GM18526 (cell line): ENCODE results near the gene ADRB2.

Experiments
- POLR2A ChIP-seq: IDR thresholded peaks from 3 replicates; pipeline ENCODE4 v1.6.1; 2011; ENCODE audit not compliant: insufficient read length; ENCODE audit errors: extremely low read depth

The ADRB2 gene

GRCh38 chr5:148836272-148837250 lies 10.2 kb downstream of the ADRB2 start:
- TF ChIP-seq POLR2A, result no peak

- TF ChIP-seq POLR2A, result no peak
These were observed 11.0 kb downstream of the ADRB2 start for GRCh38 chr5:148837383-148837782.

GRCh38 chr5:148838357-148838756 lies 11.9 kb downstream of the ADRB2 start:
- TF ChIP-seq POLR2A, result no peak

- no peak for TF ChIP-seq POLR2A
These were observed 13.5 kb downstream of the ADRB2 start for GRCh38 chr5:148839960-148840359.

GRCh38 chr5:148840531-148840930 lies 14.1 kb downstream of the ADRB2 start:
- no peak for TF ChIP-seq POLR2A

- TF ChIP-seq POLR2A, result no peak
These were observed 15.1 kb downstream of the ADRB2 start for GRCh38 chr5:148841519-148841918.

- no peak for TF ChIP-seq POLR2A
These were observed 15.8 kb downstream of the ADRB2 start for GRCh38 chr5:148842161-148842560.

GRCh38 chr5:148843510-148844318 lies 17.3 kb downstream of the ADRB2 start:
- no peak for TF ChIP-seq POLR2A

GRCh38 chr5:148844433-148845280 lies 18.2 kb downstream of the ADRB2 start:
- no peak for TF ChIP-seq POLR2A

GRCh38 chr5:148846930-148847329 lies 20.5 kb downstream of the ADRB2 start:
- no peak for TF ChIP-seq POLR2A

- TF ChIP-seq POLR2A, result no peak
These were observed 21.0 kb downstream of the ADRB2 start for GRCh38 chr5:148847456-148847855.

- no peak for TF ChIP-seq POLR2A
These were observed 22.1 kb downstream of the ADRB2 start for GRCh38 chr5:148848393-148849031.

- no peak for TF ChIP-seq POLR2A
These were observed 23.1 kb downstream of the ADRB2 start for GRCh38 chr5:148849461-148849860.

GRCh38 chr5:148850836-148851235 lies 24.4 kb downstream of the ADRB2 start:
- no peak for TF ChIP-seq POLR2A
